ENCODE measurements around the gene WDR73.

- TF ChIP-seq CTCF (IDR thresholded peaks at IDR 0.05) (no peak), POLR2A (IDR thresholded peaks at IDR 0.05) (no peak), POLR2AphosphoS5 (IDR thresholded peaks at IDR 0.05) (no peak)
Observed at GRCh38 chr15:84624359-84624758, 29.7 kb downstream of the WDR73 start.

Measured in upper lobe of left lung (tissue), 4 donors.